ENCODE results near the gene ZNF732. TPM values are rescaled to one million over a fixed set of nuclear protein-coding genes. Genes with fewer than 3 reads are reported as not detected.
"Not testable (repeated sequence)": the region's sequence is repeated elsewhere in the genome, so short reads cannot be mapped to it uniquely, and the experiment has no call there.

Gene ZNF732
- total RNA-seq, 3 donors from 2014 or later (not counting 1 experiment from before 2014, with no cell fraction given), result not detected

- Mint-ChIP-seq H3K4me1 (no peaks in the 10 kb centered on the region), H3K9me3 (peaks cover 6 to 35% of the 10 kb centered on the region in 2 donors), H3K36me3 (peaks cover 51% of the 10 kb centered on the region), H3K27ac (no peak overlapping the region), H3K4me3 (no peak overlapping the region), H3K27me3 (ENCODE audit: low read depth in 2 of 2) (no peaks in the 10 kb centered on the region)
- intact Hi-C loops (cut with micrococcal nuclease), result no loop called here
- no peak overlapping the region for H3K27ac ChIP-seq (ENCODE audit: low read length)
- no peaks in the 10 kb centered on the region for H3K27me3 ChIP-seq (ENCODE audit: control insufficient read depth, insufficient read depth, low read length)
- no peak for ATAC-seq
- peaks cover 27% of the 10 kb centered on the region for H3K9me3 ChIP-seq (ENCODE audit: control insufficient read depth, insufficient read depth, low read length)
- DNase-seq, result no peak
- H3K4me1 ChIP-seq (ENCODE audit: control insufficient read depth, insufficient read depth, low read length), result no peaks in the 10 kb centered on the region
- TF ChIP-seq CTCF (IDR thresholded peaks at IDR 0.05), result no peak
- no peaks in the 10 kb centered on the region for H3K36me3 ChIP-seq (ENCODE audit: control insufficient read depth, insufficient read depth, low read length)
- no peak overlapping the region for H3K4me3 ChIP-seq (ENCODE audit: low read length)
- 82% methylated on average over 2 of the region's 3 CpGs for WGBS (ENCODE audit: insufficient coverage)
Observed at GRCh38 chr4:271492-272103, 33.7 kb downstream of the ZNF732 start.

- ATAC-seq; H3K36me3 ChIP-seq (ENCODE audit: control insufficient read depth, insufficient read depth, low read length); H3K27me3 Mint-ChIP-seq (ENCODE audit: low read depth in 2 of 2); H3K27me3 ChIP-seq (ENCODE audit: control insufficient read depth, insufficient read depth, low read length); H3K4me1 ChIP-seq (ENCODE audit: control insufficient read depth, insufficient read depth, low read length); H3K4me3 ChIP-seq (ENCODE audit: low read length); DNase-seq; intact Hi-C loops (cut with micrococcal nuclease); H3K27ac Mint-ChIP-seq; H3K27ac ChIP-seq (ENCODE audit: low read length); H3K4me3 Mint-ChIP-seq; H3K4me1 Mint-ChIP-seq: not testable (repeated sequence)
- H3K9me3 ChIP-seq (ENCODE audit: control insufficient read depth, insufficient read depth, low read length), result peaks cover 63% of the 10 kb centered on the region
- peaks cover 70% of the 10 kb centered on the region for H3K36me3 Mint-ChIP-seq
- WGBS (ENCODE audit: insufficient coverage), result 93% methylated on average over 10 of the region's 11 CpGs
- H3K9me3 Mint-ChIP-seq, result peaks cover 22 to 38% of the 10 kb centered on the region in 2 donors
Observed at GRCh38 chr4:259240-259639, 46.0 kb downstream of the ZNF732 start.

- H3K4me3 Mint-ChIP-seq, result no peak overlapping the region
- H3K27me3 Mint-ChIP-seq (ENCODE audit: low read depth in 2 of 2), result no peaks in the 10 kb centered on the region
- H3K36me3 ChIP-seq (ENCODE audit: control insufficient read depth, insufficient read depth, low read length), result no peaks in the 10 kb centered on the region
- H3K4me1 Mint-ChIP-seq, result no peaks in the 10 kb centered on the region
- 93% methylated on average over 13 of the region's 13 CpGs for WGBS (ENCODE audit: insufficient coverage)
- H3K27ac ChIP-seq (ENCODE audit: low read length), result no peak overlapping the region
- H3K36me3 Mint-ChIP-seq, result peaks cover 67% of the 10 kb centered on the region
- H3K27ac Mint-ChIP-seq, result no peak overlapping the region
- no peaks in the 10 kb centered on the region for H3K4me1 ChIP-seq (ENCODE audit: control insufficient read depth, insufficient read depth, low read length)
- H3K4me3 ChIP-seq (ENCODE audit: low read length), result no peak overlapping the region
- peaks cover 11 to 34% of the 10 kb centered on the region in 2 donors for H3K9me3 Mint-ChIP-seq
- ATAC-seq (no peak), DNase-seq (no peak)
- no peaks in the 10 kb centered on the region for H3K27me3 ChIP-seq (ENCODE audit: control insufficient read depth, insufficient read depth, low read length)
- no peak for TF ChIP-seq CTCF (IDR thresholded peaks at IDR 0.05)
- peaks cover 42% of the 10 kb centered on the region for H3K9me3 ChIP-seq (ENCODE audit: control insufficient read depth, insufficient read depth, low read length)
- intact Hi-C loops (cut with micrococcal nuclease), result no loop called here
Observed at GRCh38 chr4:256492-256891, 48.8 kb downstream of the ZNF732 start.

- no peaks in the 10 kb centered on the region for H3K36me3 ChIP-seq (ENCODE audit: control insufficient read depth, insufficient read depth, low read length)
- no peak overlapping the region for H3K27ac ChIP-seq (ENCODE audit: low read length)
- no peak overlapping the region for H3K27ac Mint-ChIP-seq
- no peaks in the 10 kb centered on the region for H3K4me1 ChIP-seq (ENCODE audit: control insufficient read depth, insufficient read depth, low read length)
- WGBS (ENCODE audit: insufficient coverage), result 86% methylated on average over 4 of the region's 5 CpGs
- no peak overlapping the region for H3K4me3 Mint-ChIP-seq
- H3K4me1 Mint-ChIP-seq, result no peaks in the 10 kb centered on the region
- ATAC-seq (no peak), DNase-seq (no peak)
- peaks cover 27% of the 10 kb centered on the region for H3K9me3 ChIP-seq (ENCODE audit: control insufficient read depth, insufficient read depth, low read length)
- H3K27me3 Mint-ChIP-seq (ENCODE audit: low read depth in 2 of 2), result no peaks in the 10 kb centered on the region
- H3K9me3 Mint-ChIP-seq, result peaks cover 5 to 30% of the 10 kb centered on the region in 2 donors
- H3K36me3 Mint-ChIP-seq, result peaks cover 49% of the 10 kb centered on the region
- intact Hi-C loops (cut with micrococcal nuclease), result no loop called here
- no peaks in the 10 kb centered on the region for H3K27me3 ChIP-seq (ENCODE audit: control insufficient read depth, insufficient read depth, low read length)
- H3K4me3 ChIP-seq (ENCODE audit: low read length), result no peak overlapping the region
- TF ChIP-seq CTCF (IDR thresholded peaks at IDR 0.05), result no peak
Observed at GRCh38 chr4:253936-254756, 51.1 kb downstream of the ZNF732 start.
